Bronchial epithelial cell (primary cell): ENCODE measurements around the gene SLC25A12. TPM values are rescaled to one million over a fixed set of nuclear protein-coding genes. Genes with fewer than 3 reads are reported as not detected.
"Not testable (repeated sequence)": the region's sequence is repeated elsewhere in the genome, so short reads cannot be mapped to it uniquely, and the experiment has no call there.

Experiments used
- DNase-seq: peaks from one replicate; pipeline ENCODE4 v3.0.0-alpha.2; 2010; ENCODE audit warnings: low read depth
- FAIRE-seq: peaks from 2 replicates; lab custom pipeline; 2011; peaks lifted over from hg19 to GRCh38; lab: Jason Lieb, UNC
- H3K27me3 ChIP-seq: 2 replicates; pipeline ENCODE4 v1.5.1; 2011; ENCODE audit warnings: low read length; ENCODE audit not compliant: control insufficient read depth, insufficient read depth
- H3K36me3 ChIP-seq: 2 replicates; pipeline ENCODE4 v1.5.1; 2011; ENCODE audit warnings: low read length; ENCODE audit not compliant: control insufficient read depth, insufficient read depth
- H3K4me3 ChIP-seq: 2 replicates; pipeline ENCODE4 v1.5.1; 2011; ENCODE audit warnings: mild to moderate bottlenecking, low read depth, low read length, control low read depth
- CTCF ChIP-seq: IDR thresholded peaks from 2 replicates; pipeline ENCODE4 v1.5.1; 2011; ENCODE audit warnings: mild to moderate bottlenecking, moderate library complexity, low read length, control low read depth, inconsistent platforms; ENCODE audit not compliant: insufficient read depth, severe bottlenecking
- total RNA-seq: library from RNA; depleted of rRNA; stranded (reverse); fragments of >200 nt; gene quantifications from 2 replicates; pipeline ENCODE4 v1.2.1, GENCODE V29; 2014

The SLC25A12 gene
- total RNA-seq, 1 donor from 2014 or later: 9.5 TPM

DNA sequence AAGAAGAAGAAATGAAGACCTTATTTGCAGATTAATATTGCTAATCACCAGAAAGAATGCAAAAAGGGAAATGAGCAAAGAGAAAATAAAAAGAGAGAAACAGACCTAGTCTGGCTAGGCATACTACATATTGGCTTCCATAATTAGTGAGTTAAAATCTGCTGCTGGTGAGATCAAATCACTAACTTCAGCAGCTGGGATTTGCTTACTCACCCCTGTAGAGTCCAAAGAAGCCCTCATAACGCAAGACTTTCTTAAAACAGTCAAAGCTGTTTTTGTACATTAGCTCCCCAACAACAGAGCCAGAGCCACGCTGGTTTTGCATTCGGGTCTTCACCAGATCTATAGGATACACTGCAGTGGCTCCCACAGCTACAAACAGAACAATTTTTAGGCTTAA is 80.9 kb downstream of the SLC25A12 start:
- H3K36me3 ChIP-seq: no peaks in the 10 kb centered on the region

GRCh38 chr2:171811245-171811628 is 82.8 kb downstream of the SLC25A12 start:
- peak; percentile 65 for DNase-seq
- Histone ChIP-seq H3K36me3 (no peaks in the 10 kb centered on the region), H3K4me3 (no peak overlapping the region), H3K27me3 (no peaks in the 10 kb centered on the region)
- FAIRE-seq: peak; percentile 64
- peak; percentile 27 for TF ChIP-seq CTCF

More for the DNA sequence above, 80.9 kb downstream of the SLC25A12 start:
- Histone ChIP-seq H3K27me3 (no peaks in the 10 kb centered on the region), H3K4me3 (no peak overlapping the region)
- no peak for DNase-seq
- TF ChIP-seq CTCF: no peak
- no peak for FAIRE-seq

- Histone ChIP-seq H3K4me3 (no peak overlapping the region), H3K36me3 (no peaks in the 10 kb centered on the region), H3K27me3 (no peaks in the 10 kb centered on the region)
- no peak for DNase-seq
- no peak for FAIRE-seq
- TF ChIP-seq CTCF: no peak
These were observed 83.4 kb downstream of the SLC25A12 start for GRCh38 chr2:171810422-171811244.

- DNase-seq, H3K36me3 ChIP-seq, H3K27me3 ChIP-seq, H3K4me3 ChIP-seq, FAIRE-seq: not testable (repeated sequence)
These were observed 85.2 kb downstream of the SLC25A12 start for GRCh38 chr2:171808885-171809284.

DNA sequence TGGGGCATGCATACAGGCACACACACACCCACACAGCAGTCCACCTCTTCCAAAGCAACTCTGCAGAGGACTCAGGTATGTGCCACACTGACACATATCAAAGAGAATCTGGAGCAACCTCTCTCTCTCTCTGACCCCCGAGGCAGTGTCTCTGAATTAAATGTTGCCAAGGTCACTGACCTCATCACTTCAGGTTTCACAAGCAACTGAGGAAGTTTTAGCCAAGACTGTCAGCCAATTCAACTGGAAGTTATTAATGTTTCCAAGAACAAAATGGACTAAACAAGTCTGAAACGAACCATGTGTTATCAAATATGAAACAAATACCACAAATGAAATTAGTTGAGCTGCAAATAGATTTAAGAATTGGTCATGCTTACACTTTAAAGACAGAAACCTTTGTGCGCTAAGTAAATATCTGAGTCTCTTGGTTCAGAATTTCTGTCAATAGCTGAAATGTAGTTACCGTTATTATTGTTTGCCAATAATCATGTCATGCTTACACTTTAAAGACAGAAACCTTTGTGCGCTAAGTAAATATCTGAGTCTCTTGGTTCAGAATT is 86.1 kb downstream of the SLC25A12 start:
- H3K4me3 ChIP-seq: no peak overlapping the region
- H3K27me3 ChIP-seq: no peaks in the 10 kb centered on the region
- FAIRE-seq (peak; percentile 18), DNase-seq (peak; percentile 67)
- H3K36me3 ChIP-seq: no peaks in the 10 kb centered on the region
- no peak for TF ChIP-seq CTCF

DNA sequence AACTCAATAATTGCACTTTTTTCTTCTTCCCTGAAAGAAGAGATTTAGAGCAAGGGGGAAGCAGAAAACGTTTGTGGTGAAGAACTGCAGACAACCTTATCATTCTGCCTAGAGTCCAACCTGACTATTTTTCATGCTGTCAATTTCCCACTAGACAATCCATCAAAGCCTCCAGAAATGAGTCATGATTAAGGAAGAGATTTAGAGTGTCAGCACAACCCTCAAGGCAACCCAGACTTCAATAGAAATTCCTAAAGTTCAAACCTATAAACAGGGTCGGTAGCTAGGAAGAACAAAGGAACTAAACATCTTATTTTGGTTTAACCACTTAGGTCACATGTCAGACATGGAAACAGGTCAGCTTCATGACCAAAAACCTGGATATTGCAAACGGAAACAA is 86.9 kb downstream of the SLC25A12 start:
- FAIRE-seq: no peak
- Histone ChIP-seq H3K4me3 (no peak overlapping the region), H3K36me3 (no peaks in the 10 kb centered on the region), H3K27me3 (no peaks in the 10 kb centered on the region)
- TF ChIP-seq CTCF: no peak
- peak; percentile 59 for DNase-seq
